ENCODE measurements around the gene OSBPL2.

OSBPL2 gene

DNA sequence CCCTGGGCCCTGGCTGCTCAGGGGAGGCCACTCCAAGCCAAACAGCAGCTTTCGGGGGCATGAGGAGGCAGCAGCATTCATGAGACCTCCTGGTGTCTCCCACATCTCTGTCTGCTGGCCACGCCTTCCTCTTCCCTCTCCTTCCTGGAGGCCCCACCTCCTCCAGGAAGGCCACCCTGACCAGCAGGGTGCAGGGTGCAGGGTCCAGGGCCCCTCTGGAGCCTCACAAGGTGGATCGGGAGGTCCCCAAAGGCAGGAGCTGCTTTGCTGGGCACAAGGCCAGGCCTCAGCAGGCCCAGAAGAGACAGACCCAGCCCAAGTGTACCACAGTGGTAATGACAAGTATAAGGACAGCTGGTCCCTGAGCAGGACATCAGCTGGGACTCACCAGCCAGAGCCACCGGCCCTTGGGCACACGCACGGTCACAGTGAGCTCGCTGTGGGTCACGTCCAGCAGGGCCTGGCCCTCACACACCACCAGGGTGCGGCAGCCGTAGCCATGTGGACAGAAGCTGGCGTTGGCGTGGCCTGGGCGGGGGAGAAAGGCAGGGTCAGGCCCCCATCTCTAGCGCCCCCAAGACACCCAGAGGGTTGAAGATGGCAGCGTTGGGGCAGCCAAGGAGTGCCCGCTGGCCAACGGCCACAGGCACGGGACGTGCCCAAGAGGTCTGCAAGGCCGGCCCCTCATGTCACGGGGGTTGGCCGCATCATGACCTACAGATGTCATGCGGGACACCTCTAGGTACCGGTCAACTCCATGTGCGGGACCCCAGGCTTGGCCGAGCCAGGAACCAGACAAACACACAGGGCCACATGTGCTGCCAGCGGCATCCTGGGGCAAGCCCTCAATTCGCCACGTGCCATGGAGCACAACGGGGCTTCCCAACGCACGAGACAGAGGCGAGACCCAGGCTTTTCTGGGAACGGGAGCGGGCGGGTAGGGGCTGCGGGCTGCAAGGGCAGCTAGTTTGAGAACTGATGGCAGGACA is 91.4 kb downstream of the OSBPL2 start:
- DNase-seq: no peak

DNA sequence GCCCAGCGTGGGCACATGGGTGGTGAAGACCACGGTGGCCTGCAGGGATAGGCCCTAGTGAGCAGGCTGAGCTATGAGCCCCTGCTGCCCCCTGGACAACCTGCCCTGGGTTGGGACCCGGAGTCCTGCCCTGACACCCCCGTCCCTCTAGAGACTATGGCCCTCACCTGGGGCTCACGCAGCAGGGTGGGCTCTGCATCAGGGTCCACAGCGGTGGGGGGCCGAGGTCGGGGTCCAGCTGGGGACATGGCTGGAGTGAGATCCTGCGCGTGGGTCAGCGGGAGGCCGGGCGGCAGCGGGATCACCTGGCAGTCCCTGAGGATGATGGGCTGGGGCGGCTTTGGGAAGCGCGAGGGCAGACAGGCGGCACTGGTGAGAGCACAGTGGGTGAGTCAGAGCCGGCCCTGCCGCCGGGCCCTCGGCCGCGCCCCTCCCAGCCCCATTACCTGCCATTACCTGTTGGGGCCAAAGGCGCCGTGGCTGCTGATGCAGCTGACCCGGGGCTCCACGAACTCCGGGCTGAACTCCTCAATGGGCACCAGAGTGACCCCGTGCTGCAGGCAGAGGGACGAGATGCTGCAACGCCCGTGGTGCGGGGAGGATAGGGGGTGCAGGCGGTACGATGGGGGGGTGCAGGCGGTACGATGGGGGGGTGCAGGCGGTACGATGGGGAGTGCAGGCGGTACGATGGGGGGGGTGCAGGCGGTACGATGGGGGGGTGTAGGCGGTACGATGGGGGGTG is 92.4 kb downstream of the OSBPL2 start:
- no peak for DNase-seq

DNA sequence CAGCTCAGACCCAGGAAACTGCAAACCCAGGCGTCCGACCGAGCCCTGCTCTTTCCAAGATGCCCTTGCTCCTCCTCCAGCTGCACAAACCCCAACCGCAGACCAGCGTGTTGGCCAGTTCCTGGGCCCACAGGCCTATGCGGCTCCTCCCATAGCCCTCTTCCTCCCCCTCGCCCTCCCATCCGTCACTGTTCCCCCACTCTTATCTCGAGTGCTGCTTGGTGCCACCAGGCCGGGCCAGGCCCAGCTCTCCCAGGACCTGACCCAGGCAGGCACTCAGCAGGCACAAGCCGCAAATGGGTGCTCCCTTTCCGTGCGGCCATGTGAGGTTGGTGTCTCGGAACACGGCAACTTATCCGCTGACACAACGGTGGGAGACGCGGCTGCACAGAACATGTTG is 93.0 kb downstream of the OSBPL2 start:
- no peak for DNase-seq

DNA sequence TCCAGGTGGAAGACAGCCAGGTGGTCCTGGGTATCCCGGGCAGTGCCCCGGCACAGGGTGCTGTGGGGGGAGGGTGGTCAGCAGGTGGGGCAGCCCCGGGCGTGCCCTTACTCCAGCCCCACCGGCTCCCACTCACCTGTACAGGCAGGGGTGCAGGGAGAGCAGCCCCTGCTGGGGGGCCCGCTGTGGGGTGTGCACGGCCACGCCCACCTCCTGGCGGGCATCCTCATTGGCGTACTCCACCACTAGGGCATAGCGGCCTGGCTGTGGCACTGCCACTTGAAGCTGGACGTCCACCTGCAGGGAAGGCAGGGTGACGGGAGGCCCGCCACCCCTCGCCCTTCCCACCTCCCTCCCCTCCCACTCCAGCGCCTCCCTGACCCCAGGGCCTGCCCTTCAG is 94.1 kb downstream of the OSBPL2 start:
- no peak for DNase-seq

- no peak for DNase-seq
These were observed 94.9 kb downstream of the OSBPL2 start for GRCh38 chr20:62332989-62333819.

- DNase-seq: no peak
These were observed 95.7 kb downstream of the OSBPL2 start for GRCh38 chr20:62333820-62334595.

- DNase-seq: no peak
These were observed 96.6 kb downstream of the OSBPL2 start for GRCh38 chr20:62334881-62335280.

- DNase-seq: no peak
These were observed 97.2 kb downstream of the OSBPL2 start for GRCh38 chr20:62335532-62335931.

DNA sequence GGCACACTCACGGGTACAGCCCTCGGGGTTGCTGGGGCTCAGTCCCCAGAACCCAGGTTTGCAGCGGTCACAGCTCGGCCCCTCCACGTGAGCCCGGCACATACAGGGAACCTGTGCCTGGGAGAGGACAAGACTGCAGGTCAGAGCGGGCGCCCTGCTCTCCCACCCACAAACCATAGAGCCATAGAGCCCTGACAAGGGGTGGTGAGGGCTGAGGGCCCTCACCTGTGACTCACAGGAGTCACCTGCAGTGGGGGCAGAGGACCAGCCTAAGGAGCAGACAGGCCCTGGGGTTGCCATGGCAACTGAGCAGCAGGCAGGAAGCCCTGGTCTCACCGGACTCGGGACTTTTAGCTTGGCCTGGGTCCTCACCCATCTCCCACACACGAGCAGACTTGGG is 98.0 kb downstream of the OSBPL2 start:
- no peak for DNase-seq

DNA sequence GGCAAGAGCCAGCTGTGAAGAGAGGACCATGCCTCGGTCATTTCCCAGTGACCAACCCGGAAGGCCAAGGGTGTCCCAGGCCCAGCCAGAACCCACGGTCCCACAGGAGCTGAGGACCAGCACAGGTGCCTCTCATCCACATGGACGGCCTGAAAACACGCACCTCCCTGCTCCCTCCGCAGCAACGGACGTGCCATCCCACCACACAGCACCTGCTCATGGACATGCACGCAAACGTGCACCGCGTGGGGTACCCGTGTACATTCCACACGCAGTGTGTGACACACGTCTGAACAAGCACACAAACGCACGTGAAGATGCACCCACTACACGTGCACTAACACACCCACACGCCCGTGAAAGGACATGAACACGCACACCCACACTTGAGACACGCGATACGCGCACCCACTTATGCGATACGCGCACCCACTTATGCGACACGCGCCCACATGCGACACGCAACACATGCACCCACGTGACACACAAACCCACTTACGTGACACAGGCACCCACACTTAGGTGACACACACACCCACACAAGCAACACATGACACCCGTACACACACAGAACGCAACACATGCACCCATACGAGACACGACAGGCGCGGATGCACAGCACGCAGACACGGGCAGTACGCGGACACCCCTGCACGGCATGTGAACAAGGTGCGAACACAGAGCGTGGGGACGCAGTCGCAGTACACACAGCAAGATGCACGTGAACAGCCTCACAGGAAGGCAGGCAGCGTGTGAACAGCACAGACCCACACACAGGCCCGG is 98.6 kb downstream of the OSBPL2 start:
- DNase-seq: no peak

DNA sequence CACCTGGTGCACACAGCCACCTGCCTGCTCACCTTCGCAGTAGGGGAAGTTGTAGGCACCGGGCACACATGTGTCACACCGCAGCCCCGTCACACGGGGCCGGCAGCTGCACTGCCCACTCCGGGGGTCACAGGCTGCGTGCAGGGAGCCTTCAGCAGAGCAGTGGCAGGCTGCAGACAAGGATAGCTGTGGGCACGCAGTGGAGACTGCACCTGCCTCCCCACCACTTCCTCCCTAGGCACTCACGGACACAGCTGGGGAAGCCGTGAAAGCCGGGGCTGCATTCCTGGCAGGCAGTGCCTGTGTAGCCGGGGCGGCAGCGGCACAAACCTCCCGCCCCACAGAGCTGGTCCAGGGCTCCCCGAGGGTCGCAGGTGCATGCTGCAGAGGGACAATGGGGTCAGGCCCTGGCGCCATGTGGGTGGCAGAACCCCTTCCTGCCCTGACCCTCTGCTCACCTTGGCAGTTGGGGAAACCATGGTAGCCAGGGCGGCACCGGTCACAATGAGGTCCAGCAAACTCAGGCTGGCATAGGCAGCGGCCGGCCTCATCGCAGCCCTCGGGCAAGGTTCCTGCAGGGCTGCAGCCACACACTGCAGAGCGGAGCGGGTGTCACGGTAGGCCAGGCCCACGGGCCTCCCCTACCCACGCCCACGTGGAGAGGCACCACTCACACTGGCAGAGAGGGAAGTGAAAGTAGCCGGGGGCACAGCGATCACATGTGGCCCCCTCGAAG is 99.4 kb downstream of the OSBPL2 start:
- no peak for DNase-seq

- DNase-seq: no peak
These were observed 99.9 kb downstream of the OSBPL2 start for GRCh38 chr20:62338294-62338620.

- DNase-seq: no peak
These were observed 101.3 kb downstream of the OSBPL2 start for GRCh38 chr20:62339647-62340062.

GRCh38 chr20:62342910-62343309 is 104.6 kb downstream of the OSBPL2 start:
- no peak for DNase-seq

GRCh38 chr20:62344092-62344491 is 105.8 kb downstream of the OSBPL2 start:
- DNase-seq: no peak

DNA sequence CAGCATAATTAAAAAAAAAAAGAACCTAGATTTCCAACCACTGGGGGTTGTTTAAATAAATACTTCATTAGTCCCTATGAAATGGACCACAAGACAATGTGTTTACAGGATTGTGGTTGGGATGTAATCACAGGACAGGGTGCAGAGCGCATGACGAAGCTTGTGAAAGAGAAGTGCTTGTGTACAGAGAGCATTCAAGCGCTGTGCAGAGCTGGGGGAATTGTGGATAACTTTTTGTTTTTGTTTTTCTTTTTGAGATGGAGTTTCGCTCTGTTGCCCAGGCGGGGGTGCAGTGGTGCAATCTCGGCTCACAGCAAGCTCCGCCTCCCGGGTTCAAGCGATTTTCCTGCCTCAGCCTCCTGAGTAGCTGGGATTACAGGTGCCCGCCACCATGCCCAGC is 106.5 kb downstream of the OSBPL2 start:
- no peak for DNase-seq
